HG03045 (cell line): Measurements from ENCODE around the gene EIF3B.
"Not testable (repeated sequence)": the region's sequence is repeated elsewhere in the genome, so short reads cannot be mapped to it uniquely, and the experiment has no call there.

ENCODE experiments used
- ATAC-seq: cut with Tn5 transposase; IDR thresholded peaks from one replicate; pipeline ENCODE4 v1.9.1; 2021; ENCODE audit warnings: mild to moderate bottlenecking, moderate library complexity; ENCODE audit not compliant: unreplicated experiment

Gene EIF3B

DNA sequence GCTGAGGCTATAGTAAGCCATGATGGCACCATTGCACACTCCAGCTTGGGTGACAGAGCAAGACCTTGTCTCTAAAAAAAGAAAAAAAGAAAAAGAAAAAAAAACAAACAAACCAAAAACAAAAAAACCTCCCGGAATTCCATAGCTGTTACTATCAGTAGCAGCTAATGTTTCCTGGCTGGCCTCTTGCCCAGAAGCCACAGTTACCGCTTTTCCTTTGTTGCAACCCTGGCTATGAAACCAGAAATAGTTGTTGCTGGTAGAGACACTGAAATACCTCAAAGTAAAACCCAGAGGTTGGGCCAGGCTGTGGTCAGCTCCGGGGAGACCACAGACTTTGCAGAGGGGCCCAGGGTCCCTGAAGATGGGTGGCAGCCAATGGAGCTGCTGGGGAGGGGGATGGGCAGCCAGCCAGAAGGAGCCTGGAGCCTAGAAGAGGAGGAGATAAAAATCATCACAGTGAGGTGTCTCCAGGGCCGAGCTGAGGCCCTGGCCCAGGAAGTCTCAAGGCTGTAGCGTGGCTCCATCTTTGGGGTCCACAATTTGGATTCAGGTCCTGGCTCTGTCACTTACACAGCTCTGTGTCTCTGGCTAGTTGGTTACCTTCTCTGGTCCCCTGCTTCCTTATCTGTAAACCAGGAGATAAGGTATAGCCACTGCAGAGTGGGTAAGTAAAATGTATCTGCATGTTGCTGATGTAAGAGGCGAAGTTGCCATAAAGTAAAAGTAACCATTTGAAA is 45.4 kb downstream of the EIF3B start:
- ATAC-seq: no peak

DNA sequence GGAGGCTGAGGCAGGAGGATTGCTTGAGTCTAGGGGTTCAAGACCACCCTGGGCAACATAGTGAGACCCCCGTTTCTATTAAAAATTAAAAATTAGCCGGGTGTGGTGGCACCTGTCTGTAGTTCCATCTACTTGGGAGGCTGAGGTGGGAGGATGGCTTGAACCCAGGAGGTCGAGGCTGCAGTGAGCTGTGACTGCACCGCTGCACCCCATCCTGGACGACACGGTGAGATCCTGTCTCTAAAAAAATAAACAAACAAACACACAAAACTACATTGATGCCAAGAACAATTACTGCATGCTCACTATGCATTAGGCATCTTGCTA is 48.0 kb downstream of the EIF3B start:
- no peak for ATAC-seq

DNA sequence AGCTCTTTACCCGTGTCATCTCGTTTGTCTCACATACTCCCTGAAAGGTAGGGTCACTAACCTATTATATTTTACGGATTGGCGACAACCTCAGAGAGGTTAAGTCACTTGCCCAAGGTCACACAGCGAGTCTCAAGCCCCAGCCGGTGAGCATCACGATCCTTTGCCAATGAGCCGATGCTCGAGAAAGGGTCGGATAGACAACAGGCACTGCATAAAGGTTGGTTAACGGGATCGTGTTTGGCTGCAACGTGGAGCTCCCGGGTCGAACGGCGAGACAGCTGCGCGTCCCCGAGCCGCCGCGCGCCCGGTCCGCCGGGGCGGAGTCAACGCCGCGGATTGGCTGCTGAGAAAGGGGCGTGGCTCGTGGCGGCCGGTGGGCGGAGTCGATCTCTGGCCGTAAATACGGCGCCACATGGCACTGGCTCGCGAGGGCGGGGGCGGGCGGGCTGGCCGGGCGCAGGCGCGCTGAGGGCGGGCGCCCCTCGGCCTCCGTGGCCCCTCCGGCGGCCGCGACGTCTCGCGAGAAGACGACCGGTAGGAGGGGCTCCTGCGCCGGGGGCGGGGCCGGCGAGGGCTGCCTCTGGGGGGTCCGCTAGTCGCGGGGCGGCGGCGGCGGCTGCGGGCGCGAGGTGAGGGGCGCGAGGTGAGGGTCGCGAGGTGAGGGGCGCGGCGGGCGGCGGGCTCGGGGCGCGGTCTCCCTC is 48.5 kb downstream of the EIF3B start, which contains the start of gene CHST12:
CHST12 (plus strand) TSS at position 598 of the 704 bp plus-strand sequence. CDS start 29,029 bp downstream, outside the sequence.
- peak; percentile 58 for ATAC-seq

- ATAC-seq: peak; percentile 8
Measured at GRCh38 chr7:2403718-2404648, 49.4 kb downstream of the EIF3B start.

DNA sequence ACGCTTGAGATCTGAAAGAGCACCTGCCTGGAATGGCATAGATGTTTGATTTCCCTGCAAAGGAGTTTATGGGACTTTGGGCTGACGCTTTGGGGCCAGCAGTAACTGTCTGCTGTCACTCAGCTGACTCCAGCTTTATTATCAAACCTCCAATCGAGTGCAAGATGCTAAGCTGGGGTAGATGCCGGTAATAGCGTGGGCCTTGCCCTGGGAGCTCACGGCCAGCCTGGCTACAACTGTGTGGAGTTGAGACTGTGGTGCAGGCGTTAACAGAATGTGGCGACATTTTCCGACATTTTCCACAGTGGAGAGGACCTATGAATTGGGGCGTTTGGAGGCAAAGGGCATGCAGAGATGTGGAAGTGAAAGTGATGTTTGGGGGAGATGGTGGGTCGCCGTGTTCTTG is 50.1 kb downstream of the EIF3B start:
- ATAC-seq: no peak

DNA sequence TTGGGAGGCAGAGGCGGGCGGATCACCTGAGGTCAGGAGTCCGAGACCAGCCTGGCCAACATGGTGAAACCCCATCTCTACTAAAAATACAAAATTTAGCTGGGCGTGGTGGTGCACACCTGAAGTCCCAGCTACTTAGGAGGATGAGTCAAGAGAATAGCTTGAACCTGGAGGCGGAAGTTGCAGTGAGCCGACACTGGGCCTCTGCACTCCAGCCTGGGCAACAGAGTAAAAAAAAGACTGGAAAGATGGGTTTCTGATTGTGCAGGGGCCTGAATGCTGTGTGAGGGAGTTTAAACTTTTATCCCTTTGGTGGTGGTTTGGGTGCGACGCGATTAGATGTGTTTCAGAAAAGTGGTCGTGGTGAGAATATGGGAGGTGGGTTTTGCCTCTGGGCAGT is 50.6 kb downstream of the EIF3B start:
- ATAC-seq: no peak

- peak; percentile 37 for ATAC-seq
Measured at GRCh38 chr7:2405601-2406345, 51.1 kb downstream of the EIF3B start.

DNA sequence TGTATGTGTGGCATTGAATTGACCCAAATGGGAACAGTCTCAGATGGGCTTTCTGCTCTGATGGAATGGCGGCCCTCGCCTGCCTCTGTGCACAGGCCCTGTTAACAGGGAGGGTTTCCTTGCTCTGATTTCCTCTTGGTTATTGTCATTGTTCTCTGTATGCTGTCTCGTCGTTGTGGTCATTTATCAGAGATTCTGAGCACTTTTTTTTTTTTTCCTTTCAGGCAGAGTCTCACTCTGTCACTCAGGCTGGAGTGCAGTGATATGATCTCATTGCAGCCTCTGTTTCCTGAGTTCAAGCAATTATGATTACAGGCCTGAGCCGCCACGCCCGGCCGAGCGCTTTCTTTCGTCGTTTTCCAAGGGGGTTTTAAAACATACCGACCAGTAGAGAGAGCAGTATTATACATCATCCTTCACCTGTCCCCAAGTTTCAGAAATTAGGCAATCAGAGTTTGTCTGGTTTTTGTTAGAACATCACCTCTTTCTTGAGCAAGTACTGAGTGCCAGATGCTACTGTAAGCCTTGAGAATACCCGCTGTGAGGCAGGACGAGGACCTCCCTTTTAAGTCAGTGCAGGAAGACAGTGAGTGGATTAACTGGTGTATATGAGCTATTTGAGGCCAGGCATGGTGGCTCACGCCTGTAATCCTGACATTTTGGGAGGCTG is 55.3 kb downstream of the EIF3B start:
- ATAC-seq: no peak

GRCh38 chr7:2411049-2411448 is 56.4 kb downstream of the EIF3B start:
- ATAC-seq: no peak

- ATAC-seq: no peak
Measured at GRCh38 chr7:2411815-2412586, 57.4 kb downstream of the EIF3B start.

DNA sequence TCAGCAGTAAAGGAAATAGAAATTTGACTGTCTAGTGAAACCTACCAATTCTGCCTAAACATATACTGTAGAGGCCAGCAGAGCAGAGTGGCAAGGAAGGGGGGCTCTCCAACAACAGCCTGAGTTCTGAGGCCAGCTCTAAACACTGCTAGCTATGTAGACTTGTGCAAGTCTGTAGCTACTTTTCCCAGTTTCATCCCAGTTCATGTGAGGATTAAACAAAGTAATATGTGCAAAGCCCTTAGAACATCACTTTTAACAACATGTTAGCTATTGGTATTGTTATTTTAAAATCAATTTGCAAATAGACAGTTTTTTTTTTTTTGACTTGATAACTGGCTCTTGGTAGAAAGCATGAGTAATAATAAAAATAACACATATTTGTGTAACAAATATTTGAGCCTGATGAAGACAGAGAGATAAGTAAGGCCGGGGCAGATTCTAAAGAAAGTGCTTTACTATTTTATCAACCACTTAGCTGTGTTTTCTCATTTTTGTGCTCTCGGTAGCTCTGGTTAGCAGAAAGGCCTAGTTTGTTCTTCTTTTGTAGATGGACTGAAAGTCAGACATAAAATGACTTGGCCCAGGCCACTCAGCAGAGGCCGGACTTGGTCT is 58.1 kb downstream of the EIF3B start:
- no peak for ATAC-seq

DNA sequence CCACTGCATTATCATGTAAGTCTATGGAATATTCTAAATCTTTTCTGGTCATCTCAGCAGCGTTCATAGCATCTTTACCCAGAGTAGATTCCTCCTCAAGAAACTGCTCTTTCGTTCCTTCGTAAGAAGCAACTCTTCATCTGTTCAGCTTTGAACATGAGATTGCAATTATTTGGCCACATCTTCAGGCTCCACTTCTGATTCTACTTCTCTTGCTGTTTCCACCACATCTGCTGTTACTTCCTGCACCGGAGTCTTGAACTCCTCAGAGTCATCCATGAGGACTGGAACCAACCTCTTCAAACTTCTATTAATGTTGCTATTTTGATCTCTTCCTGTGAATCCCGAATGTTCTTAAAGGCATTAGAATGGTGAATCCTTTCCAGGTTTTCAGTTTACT is 61.4 kb downstream of the EIF3B start:
- ATAC-seq: no peak

GRCh38 chr7:2416650-2417049 is 62.0 kb downstream of the EIF3B start:
- no peak for ATAC-seq

- not testable (repeated sequence) for ATAC-seq
Measured at GRCh38 chr7:2417178-2417577, 62.6 kb downstream of the EIF3B start.

DNA sequence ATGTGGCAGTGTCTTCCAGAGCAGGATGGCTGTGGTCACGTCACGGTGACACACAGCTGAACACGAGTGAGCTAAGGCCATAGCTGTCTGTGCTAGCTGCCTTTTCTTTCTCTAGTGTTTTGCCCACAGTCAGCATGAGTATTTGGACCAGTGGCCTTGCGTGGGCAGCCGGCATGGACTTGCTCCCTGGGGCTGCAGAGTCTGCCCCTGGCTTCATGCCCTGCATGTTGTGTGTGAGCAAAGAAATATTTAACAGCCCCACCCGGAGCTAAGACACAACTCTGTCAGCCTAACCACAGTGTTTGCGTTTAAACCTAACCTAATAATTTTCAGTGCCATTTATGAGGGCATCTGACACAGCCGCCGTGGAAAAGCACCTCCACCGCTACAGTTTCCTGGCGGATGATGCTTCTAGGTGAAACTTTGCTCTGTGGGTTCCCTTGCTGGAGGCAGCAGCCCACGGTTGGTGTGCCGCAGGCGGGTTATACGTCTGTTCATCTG is 63.4 kb downstream of the EIF3B start:
- ATAC-seq: no peak

- no peak for ATAC-seq
Measured at GRCh38 chr7:2420216-2420933, 65.7 kb downstream of the EIF3B start.

GRCh38 chr7:2421943-2422310 is 67.3 kb downstream of the EIF3B start:
- ATAC-seq: no peak

GRCh38 chr7:2425749-2426148 is 71.1 kb downstream of the EIF3B start:
- ATAC-seq: no peak
